Measurements from ENCODE around the gene KIRREL3. TPM values are rescaled to one million over a fixed set of nuclear protein-coding genes. Genes with fewer than 3 reads are reported as not detected.

Gene KIRREL3
- total and polyA plus RNA-seq, 2 of the 8 experiments (the other 6 are each of a cell fraction or from before 2014, with no cell fraction given), result 0.29 to 0.32 TPM

- H2AFZ ChIP-seq (ENCODE audit: low read length), result no peak overlapping the region
Observed at GRCh38 chr11:126570489-126570888, 430.1 kb downstream of the KIRREL3 start.

More at GRCh38 chr11:126570489-126570888, 430.1 kb downstream of the KIRREL3 start:
- ChIA-PET CTCF (ENCODE audit: partially characterized antibody) (interaction anchor here (0.8 to 8.5 kb wide), 9 partner anchors 9 to 130 kb away, joined by 3 to 143 read pairs (median 4); no protein-coding TSS in a partner anchor), POLR2A (ENCODE audit: partially characterized antibody) (no interaction called here)
- no peaks in the 10 kb centered on the region for H3K79me1 ChIP-seq (ENCODE audit: low read depth, low read length)
- no peak overlapping the region for H3K18ac ChIP-seq (ENCODE audit: extremely low read depth, low read length)
- no peak overlapping the region for H2BK12ac ChIP-seq (ENCODE audit: low read depth, low read length)
- no peak overlapping the region for H4K5ac ChIP-seq (ENCODE audit: insufficient read length, low read depth, low read length)
- H2BK5ac ChIP-seq (ENCODE audit: low read depth, low read length), result no peak overlapping the region
- peaks cover 0 to 5% (median 2%) of the 10 kb centered on the region in 4 experiments; a peak in 3 of 7 replicates for H3K4me1 ChIP-seq (replicated peaks in 1 of 4; ENCODE audit: control insufficient read depth in 3 of 4, insufficient read depth in 4 of 4, low read length in 3 of 4)
- H4K91ac ChIP-seq (replicated peaks; ENCODE audit: insufficient read length, low read length), result no peak overlapping the region
- H2AK5ac ChIP-seq (ENCODE audit: low read depth, low read length), result 0 out of 2 replicates have a peak overlapping the region, but pooled peaks have one; percentile 1
- FAIRE-seq (no peak), DNase-seq (ENCODE audit: low read depth in 1 of 2, low spot score in 2 of 2) (no peak)
- H3K36me3 ChIP-seq (ENCODE audit: control insufficient read depth in 2 of 4, insufficient read depth in 4 of 4, low read length in 3 of 4), result no peaks in the 10 kb centered on the region
- no peak overlapping the region for H3K27ac ChIP-seq (ENCODE audit: low read depth, low read length)
- H2BK20ac ChIP-seq (ENCODE audit: low read length), result 0 out of 2 replicates have a peak overlapping the region, but pooled peaks have one; percentile 3
- H3K9me3 ChIP-seq (ENCODE audit: insufficient read depth in 2 of 2, low read depth in 1 of 2, low read length in 1 of 2), result no peaks in the 10 kb centered on the region
- peak in 1 of 2 experiments; percentile 21; a peak in 1 of 4 replicates for TF ChIP-seq RAD21 (IDR thresholded peaks at IDR 0.05 in 1 of 2, conservative IDR thresholded peaks at IDR 0.05 in 1 of 2; ENCODE audit: low read depth in 2 of 2, low read length in 2 of 2)
- no peak for TF ChIP-seq TAF7 (optimal IDR thresholded peaks at IDR 0.05; ENCODE audit: borderline replicate concordance, low read depth, low read length)
- no peak for TF ChIP-seq KDM5A (IDR thresholded peaks at IDR 0.05; ENCODE audit: low read length)
- TF ChIP-seq SRF (IDR thresholded peaks at IDR 0.05; ENCODE audit: low read depth, low read length), result no peak
- TF ChIP-seq, protein P1, sequence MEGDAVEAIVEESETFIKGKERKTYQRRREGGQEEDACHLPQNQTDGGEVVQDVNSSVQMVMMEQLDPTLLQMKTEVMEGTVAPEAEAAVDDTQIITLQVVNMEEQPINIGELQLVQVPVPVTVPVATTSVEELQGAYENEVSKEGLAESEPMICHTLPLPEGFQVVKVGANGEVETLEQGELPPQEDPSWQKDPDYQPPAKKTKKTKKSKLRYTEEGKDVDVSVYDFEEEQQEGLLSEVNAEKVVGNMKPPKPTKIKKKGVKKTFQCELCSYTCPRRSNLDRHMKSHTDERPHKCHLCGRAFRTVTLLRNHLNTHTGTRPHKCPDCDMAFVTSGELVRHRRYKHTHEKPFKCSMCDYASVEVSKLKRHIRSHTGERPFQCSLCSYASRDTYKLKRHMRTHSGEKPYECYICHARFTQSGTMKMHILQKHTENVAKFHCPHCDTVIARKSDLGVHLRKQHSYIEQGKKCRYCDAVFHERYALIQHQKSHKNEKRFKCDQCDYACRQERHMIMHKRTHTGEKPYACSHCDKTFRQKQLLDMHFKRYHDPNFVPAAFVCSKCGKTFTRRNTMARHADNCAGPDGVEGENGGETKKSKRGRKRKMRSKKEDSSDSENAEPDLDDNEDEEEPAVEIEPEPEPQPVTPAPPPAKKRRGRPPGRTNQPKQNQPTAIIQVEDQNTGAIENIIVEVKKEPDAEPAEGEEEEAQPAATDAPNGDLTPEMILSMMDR (IDR thresholded peaks at IDR 0.05; ENCODE audit: control extremely low read depth in 1 of 3, insufficient read depth in 1 of 3, low read depth in 1 of 3, low read length in 3 of 3), result peak in 2 of 3 experiments; percentile 20 to 27; a peak in 2 of 4 replicates
- TF ChIP-seq JUN (IDR thresholded peaks at IDR 0.05; ENCODE audit: low read depth, low read length), result no peak
- H3K4me3 ChIP-seq (ENCODE audit: extremely low read depth in 1 of 4, insufficient read depth in 2 of 4, low read depth in 3 of 4, low read length in 4 of 4), result no peak overlapping the region
- no peak overlapping the region for H3K9ac ChIP-seq (replicated peaks in 1 of 4; ENCODE audit: extremely low read depth in 1 of 4, low read depth in 3 of 4, low read length in 3 of 4)
- H3K56ac ChIP-seq (replicated peaks; ENCODE audit: insufficient read length, low read depth, low read length), result no peak overlapping the region
- no peak overlapping the region for H3K23ac ChIP-seq (ENCODE audit: insufficient read length)
- no peaks in the 10 kb centered on the region for H3K79me2 ChIP-seq (ENCODE audit: control insufficient read depth in 1 of 2, insufficient read depth in 2 of 2, low read length in 2 of 2)
- H2BK15ac ChIP-seq (ENCODE audit: low read length), result 0 out of 2 replicates have a peak overlapping the region, but pooled peaks have one; percentile 50
- H3K4me2 ChIP-seq (ENCODE audit: insufficient read depth in 1 of 2, low read depth in 2 of 2, low read length in 2 of 2), result no peak overlapping the region
- no peaks in the 10 kb centered on the region for H3K23me2 ChIP-seq (ENCODE audit: low read depth, low read length)
- peak overlapping the region; percentile 59 for H3K4ac ChIP-seq (replicated peaks; ENCODE audit: insufficient read length, low read depth, low read length)
- no peak overlapping the region for H4K8ac ChIP-seq (ENCODE audit: extremely low read depth, insufficient read depth, low read length)
- H3K27me3 ChIP-seq (replicated peaks in 1 of 4; ENCODE audit: control insufficient read depth in 3 of 4, extremely low read depth in 1 of 4, insufficient read depth in 3 of 4, low read length in 3 of 4), result peaks cover 0 to 6% (median 2%) of the 10 kb centered on the region in 4 experiments; a peak in 1 of 7 replicates
- H2BK120ac ChIP-seq (replicated peaks; ENCODE audit: low read depth, low read length), result no peak overlapping the region
- WGBS, 2 experiments (ENCODE audit: extremely low coverage in 1 of 2, insufficient coverage in 1 of 2, insufficient read length in 1 of 2, insufficient replicate concordance in 2 of 2, low coverage in 1 of 2, low lambda C conversion rate in 2 of 2, missing lambda C conversion rate in 1 of 2), result 86% methylated on average over 5 of the region's 5 CpGs; no CpG with 5 or more reads in 1 of the 2 experiments
- H3K14ac ChIP-seq (ENCODE audit: insufficient read length), result no peak overlapping the region
- no peaks in the 10 kb centered on the region for H4K20me1 ChIP-seq (replicated peaks in 1 of 2; ENCODE audit: control insufficient read depth in 1 of 2, insufficient read depth in 2 of 2, low read length in 2 of 2)

Measured in H1 (cell line).